DOHH2 (cell line): ENCODE measurements around the gene EXD3.

Experiments
- H3F3A ChIP-seq: fragments of 200-600 bp; sonication (generic), shearing (Covaris generic); 2 replicates; pipeline ENCODE4 v1.6.0; 2016; ENCODE audit warnings: antibody characterized with exemption, mild to moderate bottlenecking; ENCODE audit not compliant: control insufficient read depth, insufficient read depth
- H3K27ac ChIP-seq: fragments of 200-600 bp; sonication (generic); 2 replicates; pipeline ENCODE4 v1.5.1; 2014; ENCODE audit warnings: low read depth, mild to moderate bottlenecking, low read length, moderate library complexity
- H3K27me3 ChIP-seq: fragments of 200-600 bp; sonication (generic); 2 replicates; pipeline ENCODE4 v1.6.1; 2014; ENCODE audit warnings: mild to moderate bottlenecking, low read length, mixed read lengths; ENCODE audit not compliant: control insufficient read depth
- H3K36me3 ChIP-seq: fragments of 200-600 bp; sonication (generic); 2 replicates; pipeline ENCODE4 v1.6.1; 2014; ENCODE audit warnings: mild to moderate bottlenecking, low read length, moderate library complexity, mixed read lengths; ENCODE audit not compliant: control insufficient read depth
- H3K4me1 ChIP-seq: fragments of 200-600 bp; sonication (generic); 2 replicates; pipeline ENCODE4 v1.6.1; 2014; ENCODE audit warnings: mild to moderate bottlenecking, low read length, mixed read lengths; ENCODE audit not compliant: control insufficient read depth
- H3K4me2 ChIP-seq: fragments of 200-600 bp; sonication (generic); 2 replicates; pipeline ENCODE4 v1.6.0; 2014; ENCODE audit warnings: mild to moderate bottlenecking, low read length, moderate library complexity
- H3K4me3 ChIP-seq: fragments of 200-600 bp; sonication (generic); 2 replicates; pipeline ENCODE4 v1.5.1; 2014; ENCODE audit warnings: mild to moderate bottlenecking, low read length, mixed read lengths
- H3K79me2 ChIP-seq: fragments of 200-600 bp; sonication (generic); 2 replicates; pipeline ENCODE4 v1.6.1; 2014; ENCODE audit warnings: mild to moderate bottlenecking, low read length, mixed read lengths; ENCODE audit not compliant: control insufficient read depth
- H3K9me2 ChIP-seq: fragments of 200-600 bp; sonication (generic); replicated peaks from 2 replicates; pipeline ENCODE4 v1.6.1; 2014; ENCODE audit warnings: mild to moderate bottlenecking, low read length, mixed read lengths; ENCODE audit not compliant: control insufficient read depth
- H3K9me3 ChIP-seq: fragments of 200-600 bp; sonication (generic); 2 replicates; pipeline ENCODE4 v1.6.1; 2014; ENCODE audit warnings: antibody characterized with exemption, low read length, mixed read lengths; ENCODE audit not compliant: control insufficient read depth, insufficient read depth
- H4K20me1 ChIP-seq: fragments of 200-600 bp; sonication (generic); 2 replicates; pipeline ENCODE4 v1.6.0; 2014; ENCODE audit warnings: low read depth, mild to moderate bottlenecking, antibody characterized with exemption, low read length, moderate library complexity; ENCODE audit not compliant: control insufficient read depth, insufficient read depth
- EZH2phosphoT487 ChIP-seq: fragments of 200-600 bp; sonication (generic); IDR thresholded peaks from 2 replicates; pipeline ENCODE4 v1.6.1; 2017; ENCODE audit warnings: borderline replicate concordance, mild to moderate bottlenecking, antibody characterized with exemption, low read length, moderate library complexity, mixed read lengths
- TF ChIP-seq, protein P1 (sequence below): fragments of 200-600 bp; sonication (generic); IDR thresholded peaks from one replicate; pipeline ENCODE4 v1.5.1; 2014; ENCODE audit warnings: antibody characterized with exemption, mild to moderate bottlenecking, low read depth, low read length; ENCODE audit not compliant: poor library complexity, severe bottlenecking

The EXD3 gene

DNA sequence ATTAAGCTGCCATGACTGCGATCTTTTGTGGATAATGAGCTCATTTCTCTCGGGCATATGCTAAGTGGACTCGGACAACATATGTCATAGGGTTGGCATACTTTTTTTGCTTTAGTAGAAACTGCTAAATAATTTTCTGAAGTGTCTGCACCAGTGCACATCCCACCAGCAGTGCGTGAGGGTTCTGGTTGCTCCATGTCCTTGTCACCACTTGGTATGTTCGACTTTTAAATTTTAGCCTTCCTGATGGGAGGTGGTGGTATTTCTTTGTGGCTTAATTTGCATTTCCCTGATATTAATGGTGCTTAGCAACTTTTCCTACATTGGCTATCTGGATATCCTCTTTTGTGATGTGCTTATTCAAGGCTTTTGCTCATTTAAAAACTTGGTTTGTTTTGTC is 63.1 kb downstream of the EXD3 start:
- Histone ChIP-seq H3K27ac (no peak overlapping the region), H4K20me1 (no peaks in the 10 kb centered on the region), H3K9me3 (peaks cover 24% of the 10 kb centered on the region), H3K4me1 (no peaks in the 10 kb centered on the region), H3K4me3 (no peak overlapping the region), H3K4me2 (no peak overlapping the region), H3K36me3 (no peaks in the 10 kb centered on the region), H3K27me3 (no peaks in the 10 kb centered on the region), H3K9me2 (no peaks in the 10 kb centered on the region), H3F3A (peaks cover 8% of the 10 kb centered on the region), H3K79me2 (no peaks in the 10 kb centered on the region)
- TF ChIP-seq, protein P1, sequence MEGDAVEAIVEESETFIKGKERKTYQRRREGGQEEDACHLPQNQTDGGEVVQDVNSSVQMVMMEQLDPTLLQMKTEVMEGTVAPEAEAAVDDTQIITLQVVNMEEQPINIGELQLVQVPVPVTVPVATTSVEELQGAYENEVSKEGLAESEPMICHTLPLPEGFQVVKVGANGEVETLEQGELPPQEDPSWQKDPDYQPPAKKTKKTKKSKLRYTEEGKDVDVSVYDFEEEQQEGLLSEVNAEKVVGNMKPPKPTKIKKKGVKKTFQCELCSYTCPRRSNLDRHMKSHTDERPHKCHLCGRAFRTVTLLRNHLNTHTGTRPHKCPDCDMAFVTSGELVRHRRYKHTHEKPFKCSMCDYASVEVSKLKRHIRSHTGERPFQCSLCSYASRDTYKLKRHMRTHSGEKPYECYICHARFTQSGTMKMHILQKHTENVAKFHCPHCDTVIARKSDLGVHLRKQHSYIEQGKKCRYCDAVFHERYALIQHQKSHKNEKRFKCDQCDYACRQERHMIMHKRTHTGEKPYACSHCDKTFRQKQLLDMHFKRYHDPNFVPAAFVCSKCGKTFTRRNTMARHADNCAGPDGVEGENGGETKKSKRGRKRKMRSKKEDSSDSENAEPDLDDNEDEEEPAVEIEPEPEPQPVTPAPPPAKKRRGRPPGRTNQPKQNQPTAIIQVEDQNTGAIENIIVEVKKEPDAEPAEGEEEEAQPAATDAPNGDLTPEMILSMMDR, result no peak
- no peak for TF ChIP-seq EZH2phosphoT487

- Histone ChIP-seq H3K79me2 (no peaks in the 10 kb centered on the region), H3K4me3 (no peak overlapping the region), H3K36me3 (no peaks in the 10 kb centered on the region), H3K9me3 (peaks cover 34% of the 10 kb centered on the region), H3K27ac (no peak overlapping the region), H3K4me1 (no peaks in the 10 kb centered on the region), H3K9me2 (no peaks in the 10 kb centered on the region), H3F3A (peaks cover 8% of the 10 kb centered on the region), H4K20me1 (no peaks in the 10 kb centered on the region), H3K27me3 (no peaks in the 10 kb centered on the region), H3K4me2 (no peak overlapping the region)
- TF ChIP-seq, protein P1, result no peak
These were observed 64.8 kb downstream of the EXD3 start for GRCh38 chr9:137358126-137358525.

DNA sequence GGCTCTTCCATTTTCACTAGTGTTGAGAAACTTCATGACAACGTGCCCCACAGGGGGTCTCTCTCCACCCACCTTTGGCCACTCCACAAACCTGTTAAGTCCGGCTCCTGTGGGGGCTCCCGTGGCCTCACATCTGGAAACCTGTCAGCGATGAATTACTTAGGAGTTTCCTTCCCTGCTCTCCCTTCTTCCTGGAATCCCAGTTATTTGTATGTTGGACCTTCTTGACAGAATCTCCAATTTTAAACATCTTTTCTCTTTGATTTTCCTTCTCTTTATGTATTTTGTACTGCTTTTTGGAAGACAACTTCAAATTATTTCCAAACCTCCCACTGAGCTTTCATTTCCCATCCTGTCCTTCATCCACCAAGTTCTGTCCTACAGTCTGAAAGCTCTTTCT is 65.8 kb downstream of the EXD3 start:
- Histone ChIP-seq H3K27me3 (no peaks in the 10 kb centered on the region), H3F3A (peaks cover 8% of the 10 kb centered on the region), H3K4me3 (no peak overlapping the region), H3K79me2 (no peaks in the 10 kb centered on the region), H4K20me1 (no peaks in the 10 kb centered on the region), H3K9me3 (peaks cover 42% of the 10 kb centered on the region), H3K36me3 (no peaks in the 10 kb centered on the region), H3K4me2 (no peak overlapping the region), H3K27ac (no peak overlapping the region), H3K9me2 (no peaks in the 10 kb centered on the region), H3K4me1 (no peaks in the 10 kb centered on the region)
- TF ChIP-seq EZH2phosphoT487, result no peak
- TF ChIP-seq, protein P1, result no peak
